ENCODE measurements around the gene MRPS6. TPM values are rescaled to one million over a fixed set of nuclear protein-coding genes. Genes with fewer than 3 reads are reported as not detected.

The MRPS6 gene
- 40.2 and 40.5 TPM in 2 replicates for total RNA-seq

- no peak for TF ChIP-seq CTCF (IDR thresholded peaks at IDR 0.05)
- ChIA-PET POLR2A (interaction anchor here (0.5 to 3.3 kb wide), 5 partner anchors 52 to 904 kb away, joined by 3 to 29 read pairs (median 3); no protein-coding TSS in a partner anchor), CTCF (interaction anchor here (0.7 to 2.8 kb wide), 5 partner anchors 50 to 275 kb away, joined by 3 to 16 read pairs (median 3); no protein-coding TSS in a partner anchor)
- intact Hi-C loops (cut with micrococcal nuclease): loop anchor here (1.0 to 10.0 kb wide), 6 partner anchors 53 to 1992 kb away; partner anchors contain the start of genes ATP5PO and SETD4
- Mint-ChIP-seq H3K4me3 (peak within 1 kb of the TSS; percentile 92), H3K4me1 (peaks cover 41% of the 10 kb centered on the region), H3K27me3 (no peaks in the 10 kb centered on the region), H3K36me3 (ENCODE audit: low read depth) (peaks cover 16% of the 10 kb centered on the region), H3K27ac (peak within 1 kb of the TSS; percentile 84), H3K9me3 (no peaks in the 10 kb centered on the region)
- ATAC-seq (ENCODE audit: low read depth) (peak; percentile 82), DNase-seq (peak; percentile 80)
These were observed at the start of gene MRPS6, which contains the start of gene SLC5A3 for GRCh38 chr21:34073032-34073748. TSS of gene MRPS6 (plus strand) at chr21:34073578. CDS start at chr21:34073701, 123 bp downstream. TSS of gene SLC5A3 (plus strand) at chr21:34073578. CDS start at chr21:34095199, 21,621 bp downstream.

GRCh38 chr21:34023691-34024373 is 49.5 kb upstream of the MRPS6 start:
- Mint-ChIP-seq H3K4me3 (no peak overlapping the region), H3K36me3 (ENCODE audit: low read depth) (no peaks in the 10 kb centered on the region), H3K9me3 (no peaks in the 10 kb centered on the region), H3K4me1 (peaks cover 2% of the 10 kb centered on the region), H3K27me3 (no peaks in the 10 kb centered on the region), H3K27ac (no peak overlapping the region)
- ATAC-seq (ENCODE audit: low read depth) (no peak), DNase-seq (no peak)
- ChIA-PET POLR2A (no interaction called here), CTCF (interaction anchor here (1.6 kb wide), 1 partner anchor 100 kb away, joined by 4 read pairs; no protein-coding TSS in a partner anchor)
- no peak for TF ChIP-seq CTCF (IDR thresholded peaks at IDR 0.05)
- intact Hi-C loops (cut with micrococcal nuclease): loop anchor here (5.0 kb wide), 1 partner anchor 33 kb away; no protein-coding TSS in a partner anchor

GRCh38 chr21:34024374-34024693 is 49.0 kb upstream of the MRPS6 start:
- CTCF ChIA-PET: interaction anchor here (1.6 kb wide), 1 partner anchor 100 kb away, joined by 4 read pairs; no protein-coding TSS in a partner anchor
- Mint-ChIP-seq H3K27ac (no peak overlapping the region), H3K27me3 (no peaks in the 10 kb centered on the region), H3K36me3 (ENCODE audit: low read depth) (no peaks in the 10 kb centered on the region), H3K4me1 (peaks cover 2% of the 10 kb centered on the region), H3K4me3 (no peak overlapping the region), H3K9me3 (no peaks in the 10 kb centered on the region)
- POLR2A ChIA-PET: interaction anchor here (0.5 kb wide), 1 partner anchor 79 kb away, joined by 6 read pairs; no protein-coding TSS in a partner anchor
- no peak for TF ChIP-seq CTCF (IDR thresholded peaks at IDR 0.05)
- no peak for ATAC-seq (ENCODE audit: low read depth)
- intact Hi-C loops (cut with micrococcal nuclease): loop anchor here (5.0 kb wide), 1 partner anchor 33 kb away; no protein-coding TSS in a partner anchor
- no peak for DNase-seq

GRCh38 chr21:34027721-34028461 is 45.5 kb upstream of the MRPS6 start:
- intact Hi-C loops (cut with micrococcal nuclease): no loop called here
- ATAC-seq (ENCODE audit: low read depth): no peak
- Mint-ChIP-seq H3K9me3 (no peaks in the 10 kb centered on the region), H3K36me3 (ENCODE audit: low read depth) (no peaks in the 10 kb centered on the region), H3K4me1 (peaks cover 15% of the 10 kb centered on the region), H3K27me3 (no peaks in the 10 kb centered on the region), H3K4me3 (no peak overlapping the region), H3K27ac (no peak overlapping the region)
- ChIA-PET POLR2A (no interaction called here), CTCF (no interaction called here)
- no peak for DNase-seq
- no peak for TF ChIP-seq CTCF (IDR thresholded peaks at IDR 0.05)

All from activated B cell treated with CpG ODN at 0.5 μM for 24 hours (primary cell).